Kidney (tissue), 14 donors: ENCODE results near the gene CEP295NL. TPM values are rescaled to one million over a fixed set of nuclear protein-coding genes. Genes with fewer than 3 reads are reported as not detected.

ENCODE experiments used
- DNase-seq, 5 donors: peaks; one replicate each; pipeline ENCODE4 v3.0.0-alpha.2; 2013 to 2020
- FAIRE-seq: peaks from 2 replicates; lab custom pipeline; 2012; peaks lifted over from hg19 to GRCh38; lab: Jason Lieb, UNC
- H3K27ac ChIP-seq, 2 donors: one replicate each; pipeline ENCODE4 v1.7.0; 2013; ENCODE audit warnings: low read depth in 2 of 2, low read length in 2 of 2, inconsistent platforms in 1 of 2
- H3K27me3 ChIP-seq: one replicate; pipeline ENCODE4 v1.7.1; 2013; ENCODE audit warnings: low read length, inconsistent platforms; ENCODE audit not compliant: control insufficient read depth, insufficient read depth
- H3K36me3 ChIP-seq, 3 donors: one replicate each; pipeline versions ENCODE4 v1.7.0 to v1.7.1; 2013; ENCODE audit warnings: low read length in 3 of 3, control low read depth in 1 of 3, inconsistent platforms in 1 of 3; ENCODE audit not compliant: insufficient read depth in 3 of 3, control insufficient read depth in 2 of 3
- H3K4me1 ChIP-seq, 3 donors: one replicate each; pipeline versions ENCODE4 v1.7.0 to v1.7.1; 2013; ENCODE audit warnings: low read length in 3 of 3, inconsistent platforms in 1 of 3, low read depth in 1 of 3; ENCODE audit not compliant: control insufficient read depth in 2 of 3, insufficient read depth in 2 of 3
- H3K4me3 ChIP-seq, 3 donors: one replicate each; pipeline versions ENCODE4 v1.7.0 to v1.8.1; 2013; ENCODE audit warnings: low read length in 3 of 3, control low read depth in 1 of 3, inconsistent platforms in 1 of 3
- H3K9ac ChIP-seq, 3 donors: one replicate each; pipeline versions ENCODE4 v1.7.0 to v1.7.1; 2013; ENCODE audit warnings: low read length in 3 of 3, control low read depth in 1 of 3, inconsistent platforms in 1 of 3
- H3K9me3 ChIP-seq, 3 donors: one replicate each; pipeline versions ENCODE4 v1.7.0 to v1.7.1; 2013; ENCODE audit warnings: low read length in 3 of 3, control low read depth in 1 of 3, inconsistent platforms in 1 of 3; ENCODE audit not compliant: control insufficient read depth in 2 of 3, insufficient read depth in 1 of 3
- CTCF ChIP-seq: IDR thresholded peaks from 3 replicates; pipeline ENCODE4 v1.5.1; 2012; ENCODE audit warnings: mild to moderate bottlenecking, moderate library complexity, borderline replicate concordance; ENCODE audit not compliant: insufficient read depth; ENCODE audit errors: extremely low read depth
- intact Hi-C: fragments of 100-400 bp; cut with DNase I; formaldehyde crosslinking; loops from one replicate; pipeline ENCODE4 v1.11.1; 2022
- polyA plus RNA-seq: library from polyadenylated mRNA; stranded (reverse); fragments of 350-450 nt; fragmentation: Illumina TruSeq; extraction: RNeasy Lipid Tissue Mini Kit (QIAGEN cat#74804); gene quantifications from one replicate; pipeline ENCODE4 v1.2.3, GENCODE V29; 2014; ENCODE audit warnings: low read depth, low replicate concordance; ENCODE audit not compliant: insufficient read depth
- total RNA-seq: library from RNA; stranded (reverse); fragmentation: NEBNext Ultra II Directional; extraction: Animal tissue kit (Norgen Biotek cat#: 25700); gene quantifications from one replicate; pipeline ENCODE4 v1.2.1, GENCODE V29; 2021
- donor health status: control.
- donor health status: control.
- donor health status: control.
- donor health status: control.
- donor health status: control.
- donor health status: DM: yes; HTN: yes; CAD: no.
- donor health status: Normal renal cell carcinoma (clear cell type).

The CEP295NL gene
- total and polyA plus RNA-seq, 2 donors from 2014 or later, result 3.6 TPM; not detected in 1

- Histone ChIP-seq H3K4me1 (peaks cover 0 to 28% (median 15%) of the 10 kb centered on the region in 3 donors), H3K36me3 (no peaks in the 10 kb centered on the region), H3K27ac (peak overlapping the region in 1 of 2 donors; percentile 60), H3K4me3 (no peak overlapping the region), H3K9me3 (no peaks in the 10 kb centered on the region), H3K27me3 (no peaks in the 10 kb centered on the region), H3K9ac (no peak overlapping the region)
- FAIRE-seq, result no peak
- DNase-seq, result peak in 4 of 5 donors; percentile 76 to 80 (median 78)
- no peak for TF ChIP-seq CTCF
- intact Hi-C loops, result no loop called here
These were observed 17.0 kb upstream of the CEP295NL start for GRCh38 chr17:78919861-78920450.

- no peak overlapping the region for H3K27ac ChIP-seq
- FAIRE-seq, result no peak
These were observed 16.0 kb upstream of the CEP295NL start for GRCh38 chr17:78918979-78919378.

GRCh38 chr17:78917451-78918275 is 14.7 kb upstream of the CEP295NL start:
- Histone ChIP-seq H3K27me3 (no peaks in the 10 kb centered on the region), H3K9ac (no peak overlapping the region), H3K27ac (no peak overlapping the region), H3K4me3 (no peak overlapping the region), H3K9me3 (no peaks in the 10 kb centered on the region), H3K36me3 (no peaks in the 10 kb centered on the region), H3K4me1 (peaks cover 0 to 17% (median 15%) of the 10 kb centered on the region in 3 donors)
- DNase-seq (no peak), FAIRE-seq (no peak)
- TF ChIP-seq CTCF, result no peak
- intact Hi-C loops, result no loop called here

More at GRCh38 chr17:78918979-78919378, 16.0 kb upstream of the CEP295NL start:
- intact Hi-C loops, result no loop called here
- no peaks in the 10 kb centered on the region for H3K36me3 ChIP-seq
- no peak for TF ChIP-seq CTCF
- DNase-seq, result no peak
- no peaks in the 10 kb centered on the region for H3K27me3 ChIP-seq
- H3K4me1 ChIP-seq, result peaks cover 0 to 28% (median 15%) of the 10 kb centered on the region in 3 donors
- no peak overlapping the region for H3K9ac ChIP-seq
- H3K9me3 ChIP-seq, result no peaks in the 10 kb centered on the region
- H3K4me3 ChIP-seq, result no peak overlapping the region
